HEK293T (cell line): ENCODE measurements around the gene SIK3.

ENCODE experiments used
- CTCF ChIA-PET: fragments of 350-600 bp; formaldehyde crosslinking; extraction: SDS; loops from one replicate; lab custom pipeline; 2021; ENCODE audit warnings: antibody characterized with exemption, inconsistent platforms; lab: Yijun Ruan, JAX
- POLR2A ChIA-PET: fragments of 350-600 bp; formaldehyde crosslinking; extraction: SDS; loops from one replicate; lab custom pipeline; 2020; ENCODE audit warnings: antibody characterized with exemption, inconsistent platforms; lab: Yijun Ruan, JAX
- DNase-seq: peaks from one replicate; pipeline ENCODE4 v3.0.0; 2012; ENCODE audit warnings: mixed read lengths; ENCODE audit errors: extremely low spot score
- ARNT ChIP-seq: fragments of 450-650 bp; IDR thresholded peaks from 2 replicates; pipeline ENCODE4 v1.6.1; 2017; ENCODE audit warnings: mild to moderate bottlenecking
- BHLHE40 ChIP-seq: fragments of 450-650 bp; IDR thresholded peaks from 2 replicates; pipeline ENCODE4 v1.6.1; 2016; ENCODE audit warnings: mild to moderate bottlenecking, moderate library complexity, borderline replicate concordance
- CTBP1 ChIP-seq: fragments of 450-650 bp; IDR thresholded peaks from 2 replicates; pipeline ENCODE4 v1.6.1; 2016; ENCODE audit warnings: borderline replicate concordance
- ELF4 ChIP-seq: fragments of 450-650 bp; IDR thresholded peaks from 2 replicates; pipeline ENCODE4 v1.6.1; 2017; ENCODE audit warnings: antibody characterized with exemption
- FOXA1 ChIP-seq: fragments of 450-650 bp; IDR thresholded peaks from 2 replicates; pipeline ENCODE4 v1.6.1; 2016; ENCODE audit warnings: mild to moderate bottlenecking
- FOXK2 ChIP-seq: fragments of 450-650 bp; IDR thresholded peaks from 2 replicates; pipeline ENCODE4 v1.6.1; 2016; ENCODE audit warnings: mild to moderate bottlenecking
- FOXM1 ChIP-seq: fragments of 450-650 bp; IDR thresholded peaks from 2 replicates; pipeline ENCODE4 v1.6.1; 2017; ENCODE audit warnings: mild to moderate bottlenecking, borderline replicate concordance
- HDGF ChIP-seq: fragments of 450-650 bp; IDR thresholded peaks from 2 replicates; pipeline ENCODE4 v1.6.1; 2017; ENCODE audit warnings: antibody characterized with exemption, borderline replicate concordance
- L3MBTL2 ChIP-seq: fragments of 450-650 bp; conservative IDR thresholded peaks from 2 replicates; pipeline ENCODE4 v1.6.1; 2016; ENCODE audit warnings: mild to moderate bottlenecking
- LEF1 ChIP-seq: fragments of 450-650 bp; IDR thresholded peaks from 2 replicates; pipeline ENCODE4 v1.6.1; 2017; ENCODE audit warnings: mild to moderate bottlenecking, borderline replicate concordance
- NFRKB ChIP-seq: fragments of 450-650 bp; IDR thresholded peaks from 2 replicates; pipeline ENCODE4 v1.6.1; 2016; ENCODE audit warnings: mild to moderate bottlenecking, moderate library complexity
- PKNOX1 ChIP-seq: fragments of 450-650 bp; IDR thresholded peaks from 2 replicates; pipeline ENCODE4 v1.6.1; 2016
- SP1 ChIP-seq: fragments of 450-650 bp; IDR thresholded peaks from 2 replicates; pipeline ENCODE4 v1.6.1; 2017
- SUZ12 ChIP-seq: fragments of 450-650 bp; IDR thresholded peaks from 2 replicates; pipeline ENCODE4 v1.6.1; 2016; ENCODE audit warnings: mild to moderate bottlenecking
- TARDBP ChIP-seq: fragments of 450-650 bp; IDR thresholded peaks from 2 replicates; pipeline ENCODE4 v1.6.1; 2016
- ZNF384 ChIP-seq: fragments of 450-650 bp; IDR thresholded peaks from 2 replicates; pipeline ENCODE4 v1.6.1; 2016

The SIK3 gene

GRCh38 chr11:117000014-117000737 lies 98.1 kb downstream of the SIK3 start:
- no peak for TF ChIP-seq HDGF
- TF ChIP-seq TARDBP = no peak
- TF ChIP-seq L3MBTL2 = no peak
- no peak for TF ChIP-seq ELF4
- no peak for TF ChIP-seq LEF1
- no peak for TF ChIP-seq BHLHE40
- no peak for DNase-seq
- CTCF ChIA-PET = interaction anchor here (0.7 kb wide), 1 partner anchor 1877 kb away, joined by 3 read pairs; no protein-coding TSS in a partner anchor
- POLR2A ChIA-PET = no interaction called here

DNA sequence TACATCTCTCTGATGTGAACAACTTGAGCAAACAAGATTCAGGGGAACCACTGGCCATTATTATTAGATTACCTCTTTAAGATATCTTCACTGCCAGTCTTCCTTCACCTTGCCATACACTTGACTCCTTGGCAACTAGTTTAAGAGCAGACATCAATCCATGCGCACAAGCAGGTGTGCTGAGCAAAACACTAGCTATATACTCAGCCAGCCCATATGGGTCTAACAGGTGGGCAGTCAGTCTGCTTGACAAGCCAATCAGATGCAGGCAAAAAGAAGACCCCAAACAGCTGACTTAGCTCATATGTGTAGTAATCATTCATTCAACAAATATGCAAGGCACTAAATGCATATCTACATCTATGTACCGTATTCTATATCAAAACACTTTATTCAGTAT lies 101.2 kb downstream of the SIK3 start:
- ChIA-PET POLR2A (interaction anchor here (0.7 kb wide), 1 partner anchor 352 kb away, joined by 3 read pairs; no protein-coding TSS in a partner anchor), CTCF (interaction anchor here (0.7 kb wide), 1 partner anchor 78 kb away, joined by 3 read pairs; no protein-coding TSS in a partner anchor)
- TF ChIP-seq ZNF384 (no peak), FOXM1 (no peak), CTBP1 (no peak), PKNOX1 (no peak), ARNT (no peak), BHLHE40 (no peak), ELF4 (no peak)
- DNase-seq = no peak

DNA sequence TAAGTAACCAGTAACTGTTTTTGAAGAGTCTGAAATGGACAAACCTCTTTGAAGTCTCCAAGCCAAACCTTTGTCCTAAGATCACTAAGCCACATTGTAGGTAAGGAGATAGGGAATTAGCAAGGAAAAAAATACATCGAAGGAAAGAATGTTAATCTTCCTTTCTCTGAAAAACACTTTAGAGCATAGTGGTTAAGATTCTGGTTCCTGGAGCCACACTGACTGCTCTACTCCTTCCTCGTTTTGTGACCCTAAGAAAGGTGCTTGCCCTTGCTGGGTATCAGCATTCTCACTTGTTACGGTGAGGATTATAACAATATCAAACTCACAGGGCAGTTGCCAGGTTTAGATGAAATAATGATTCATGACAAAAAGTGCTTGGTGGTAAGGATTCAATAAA lies 104.0 kb downstream of the SIK3 start:
- TF ChIP-seq SP1 (no peak), TARDBP (no peak), BHLHE40 (no peak), FOXA1 (no peak), ARNT (no peak), CTBP1 (no peak), NFRKB (no peak), L3MBTL2 (no peak), LEF1 (no peak), ZNF384 (no peak), PKNOX1 (no peak), HDGF (no peak), ELF4 (no peak), FOXK2 (no peak), SUZ12 (no peak), FOXM1 (no peak)
- ChIA-PET POLR2A (no interaction called here), CTCF (interaction anchor here (0.7 to 1.2 kb wide), 2 partner anchors 10 to 2000 kb away, joined by 3 read pairs; no protein-coding TSS in a partner anchor)
- no peak for DNase-seq

- peak; percentile 27 for DNase-seq
- POLR2A ChIA-PET = no interaction called here
- TF ChIP-seq FOXM1 = no peak
- TF ChIP-seq CTBP1 = no peak
- no peak for TF ChIP-seq PKNOX1
- no peak for TF ChIP-seq FOXK2
- TF ChIP-seq NFRKB = no peak
- no peak for TF ChIP-seq TARDBP
- TF ChIP-seq BHLHE40 = no peak
- CTCF ChIA-PET = interaction anchor here (0.7 to 1.2 kb wide), 2 partner anchors 9 to 2000 kb away, joined by 3 read pairs; no protein-coding TSS in a partner anchor
These were observed 104.6 kb downstream of the SIK3 start for GRCh38 chr11:116993599-116993998.

DNA sequence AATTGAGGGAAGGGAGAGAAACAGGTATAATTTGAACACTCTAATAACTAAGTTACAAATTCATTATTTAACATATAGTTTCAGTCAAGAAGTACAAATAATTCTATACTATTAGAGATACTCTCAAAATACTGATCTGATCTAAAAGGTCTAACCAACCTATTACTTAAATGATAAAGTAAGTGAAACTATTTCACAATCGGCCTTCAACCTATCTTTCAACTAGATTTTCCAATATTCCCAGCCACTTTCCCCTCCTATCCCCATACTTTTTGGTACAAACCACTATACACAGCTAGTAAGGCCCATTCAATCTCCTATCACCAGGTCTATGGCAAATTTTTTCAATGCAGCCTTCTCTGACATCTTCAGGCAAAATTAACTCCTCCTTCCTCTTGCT lies 106.7 kb downstream of the SIK3 start:
- no peak for DNase-seq
- TF ChIP-seq L3MBTL2 (no peak), HDGF (no peak), BHLHE40 (no peak), ZNF384 (no peak), FOXM1 (no peak), LEF1 (no peak), SP1 (no peak), PKNOX1 (no peak), TARDBP (no peak), ELF4 (no peak), CTBP1 (no peak), FOXA1 (no peak), ARNT (no peak), NFRKB (no peak), SUZ12 (no peak), FOXK2 (no peak)
- ChIA-PET CTCF (no interaction called here), POLR2A (no interaction called here)

GRCh38 chr11:116990811-116991210 lies 107.4 kb downstream of the SIK3 start:
- CTCF ChIA-PET = no interaction called here
- TF ChIP-seq SP1 = no peak
- no peak for TF ChIP-seq FOXM1
- TF ChIP-seq L3MBTL2 = no peak
- no peak for TF ChIP-seq HDGF
- TF ChIP-seq CTBP1 = no peak
- TF ChIP-seq ZNF384 = no peak
- TF ChIP-seq FOXK2 = no peak
- TF ChIP-seq NFRKB = no peak
- TF ChIP-seq SUZ12 = no peak
- TF ChIP-seq TARDBP = no peak
- no peak for TF ChIP-seq ARNT
- no peak for DNase-seq
- POLR2A ChIA-PET = no interaction called here
